Cardiac muscle cell (in vitro differentiated cells and primary cell): Measurements from ENCODE around the gene AP2A1. TPM values are rescaled to one million over a fixed set of nuclear protein-coding genes. Genes with fewer than 3 reads are reported as not detected.

ENCODE experiments used
- DNase-seq, 2 donors: peaks; one replicate each; pipeline versions ENCODE4 v3.0.0 to v3.0.0-alpha.2; 2010 to 2017; ENCODE audit warnings: low read depth in 1 of 2, low spot score in 1 of 2
- H3K27ac ChIP-seq: fragments of 200-600 bp; sonication (generic); 2 replicates; pipeline ENCODE4 v1.5.1; 2016
- H3K27me3 ChIP-seq: fragments of 200-600 bp; sonication (generic); 2 replicates; pipeline ENCODE4 v1.6.0; 2016; ENCODE audit warnings: control low read depth
- H3K36me3 ChIP-seq: fragments of 200-600 bp; sonication (generic); 2 replicates; pipeline ENCODE4 v1.5.1; 2016; ENCODE audit warnings: control low read depth
- H3K4me1 ChIP-seq: fragments of 200-600 bp; sonication (generic); 2 replicates; pipeline ENCODE4 v1.8.1; 2017; ENCODE audit warnings: low read depth, mild to moderate bottlenecking, mixed run types
- H3K4me3 ChIP-seq: fragments of 200-600 bp; sonication (generic); 2 replicates; pipeline ENCODE4 v1.5.1; 2016; ENCODE audit warnings: mild to moderate bottlenecking
- H3K9me3 ChIP-seq: fragments of 200-600 bp; sonication (generic); 2 replicates; pipeline ENCODE4 v1.5.1; 2017; ENCODE audit warnings: low read depth, mild to moderate bottlenecking, control low read depth
- CTCF ChIP-seq: IDR thresholded peaks from 2 replicates; pipeline ENCODE4 v1.5.1; 2012; ENCODE audit warnings: low read depth, mild to moderate bottlenecking, low read length
- polyA plus RNA-seq: library from polyadenylated mRNA; unstranded; fragments of >200 nt; fragmentation: Nextera tagmentation; extraction: Ambion mirVana; gene quantifications from 2 replicates; pipeline ENCODE4 v1.2.1, GENCODE V29; 2016
- total RNA-seq: library from RNA; depleted of rRNA; stranded (reverse); fragments of >200 nt; gene quantifications from 2 replicates; pipeline ENCODE4 v1.2.3, GENCODE V29; 2016

The AP2A1 gene
- total and polyA plus RNA-seq, 2 experiments from 2014 or later: 78.0 to 153 TPM

GRCh38 chr19:49809160-49809940 is 42.5 kb downstream of the AP2A1 start:
- DNase-seq: peak in 1 of 2 donors; percentile 52
- Histone ChIP-seq H3K27ac (no peak overlapping the region), H3K36me3 (peaks cover 3% of the 10 kb centered on the region), H3K4me1 (peaks cover 5% of the 10 kb centered on the region), H3K9me3 (no peaks in the 10 kb centered on the region), H3K27me3 (no peaks in the 10 kb centered on the region), H3K4me3 (peak overlapping the region; percentile 32)
- TF ChIP-seq CTCF: no peak

- peaks cover under 1% of the 10 kb centered on the region for H3K36me3 ChIP-seq
- no peak overlapping the region for H3K4me3 ChIP-seq
- TF ChIP-seq CTCF: no peak
- H3K27ac ChIP-seq: no peak overlapping the region
- H3K27me3 ChIP-seq: no peaks in the 10 kb centered on the region
- H3K4me1 ChIP-seq: peaks cover 5% of the 10 kb centered on the region
- no peaks in the 10 kb centered on the region for H3K9me3 ChIP-seq
- DNase-seq: no peak
Measured at GRCh38 chr19:49809941-49810389, 43.2 kb downstream of the AP2A1 start.

- no peaks in the 10 kb centered on the region for H3K36me3 ChIP-seq
- no peak for DNase-seq
Measured at GRCh38 chr19:49811328-49811727, 44.5 kb downstream of the AP2A1 start.

GRCh38 chr19:49812452-49812996 is 45.7 kb downstream of the AP2A1 start:
- no peak for TF ChIP-seq CTCF
- peak overlapping the region; percentile 90 for H3K27ac ChIP-seq

More at GRCh38 chr19:49811328-49811727, 44.5 kb downstream of the AP2A1 start:
- peaks cover 5% of the 10 kb centered on the region for H3K4me1 ChIP-seq
- TF ChIP-seq CTCF: no peak
- no peaks in the 10 kb centered on the region for H3K9me3 ChIP-seq
- no peaks in the 10 kb centered on the region for H3K27me3 ChIP-seq
- no peak overlapping the region for H3K4me3 ChIP-seq
- no peak overlapping the region for H3K27ac ChIP-seq

GRCh38 chr19:49812997-49813861 is 46.4 kb downstream of the AP2A1 start, which contains the start of gene FUZ:
Gene FUZ, minus strand, starts transcription at chr19:49813292. Its CDS starts 186 bp downstream, at chr19:49813106.
- Histone ChIP-seq H3K36me3 (no peaks in the 10 kb centered on the region), H3K27me3 (no peaks in the 10 kb centered on the region), H3K9me3 (no peaks in the 10 kb centered on the region), H3K4me3 (peak within 1 kb of the TSS; percentile 86), H3K4me1 (peaks cover 5% of the 10 kb centered on the region), H3K27ac (peak within 1 kb of the TSS; percentile 90)
- DNase-seq: peak; percentile 98 to 99
- peak; percentile 41 for TF ChIP-seq CTCF

More at GRCh38 chr19:49812452-49812996, 45.7 kb downstream of the AP2A1 start:
- H3K4me1 ChIP-seq: peaks cover 5% of the 10 kb centered on the region
- H3K27me3 ChIP-seq: no peaks in the 10 kb centered on the region
- DNase-seq: no peak
- peak overlapping the region; percentile 86 for H3K4me3 ChIP-seq
- no peaks in the 10 kb centered on the region for H3K9me3 ChIP-seq
- no peaks in the 10 kb centered on the region for H3K36me3 ChIP-seq
